A549 treated with DMSO at 1 μM for 4 hours (cell line): ENCODE results near the gene ERBB3. TPM values are rescaled to one million over a fixed set of nuclear protein-coding genes. Genes with fewer than 3 reads are reported as not detected.

Experiments used
- total RNA-seq: library from RNA; stranded (reverse); fragments of 200-300 nt; extraction: Qiagen RNA extraction; gene quantifications from 5 replicates; pipeline ENCODE4 v1.2.3, GENCODE V29; 2022; ENCODE audit warnings: low read depth

ERBB3 gene
- 1.2 to 1.8 TPM (median 1.3 TPM) in 5 replicates for total RNA-seq

DNA sequence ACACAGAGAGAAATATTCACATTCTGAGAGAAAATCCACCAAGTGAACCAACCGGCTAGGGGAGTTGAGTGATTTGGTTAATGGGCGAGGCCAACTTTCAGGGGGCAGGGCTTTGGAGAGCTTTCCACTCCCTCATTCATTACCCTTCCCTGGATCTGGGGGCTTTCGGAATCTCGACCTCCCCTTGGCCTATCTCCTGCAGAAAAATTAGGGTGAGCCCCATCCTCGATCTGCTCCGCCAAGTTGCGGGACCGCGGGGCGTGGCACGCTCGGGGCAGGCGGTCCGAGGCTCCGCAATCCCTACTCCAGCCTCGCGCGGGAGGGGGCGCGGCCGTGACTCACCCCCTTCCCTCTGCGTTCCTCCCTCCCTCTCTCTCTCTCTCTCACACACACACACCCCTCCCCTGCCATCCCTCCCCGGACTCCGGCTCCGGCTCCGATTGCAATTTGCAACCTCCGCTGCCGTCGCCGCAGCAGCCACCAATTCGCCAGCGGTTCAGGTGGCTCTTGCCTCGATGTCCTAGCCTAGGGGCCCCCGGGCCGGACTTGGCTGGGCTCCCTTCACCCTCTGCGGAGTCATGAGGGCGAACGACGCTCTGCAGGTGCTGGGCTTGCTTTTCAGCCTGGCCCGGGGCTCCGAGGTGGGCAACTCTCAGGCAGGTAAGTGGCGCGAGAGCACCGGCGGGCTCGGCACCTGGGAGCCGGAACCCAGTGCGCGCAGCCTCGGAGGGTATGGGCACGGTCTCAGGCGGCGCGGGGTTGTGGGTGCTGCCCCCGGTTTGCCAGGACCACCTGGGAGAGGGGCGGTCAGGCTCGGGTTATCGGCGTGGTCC lies at the start of gene ERBB3:
Gene ERBB3 (plus strand): TSS at position 443 of the 833 bp plus-strand sequence. CDS start 136 bp downstream, at position 579.

DNA sequence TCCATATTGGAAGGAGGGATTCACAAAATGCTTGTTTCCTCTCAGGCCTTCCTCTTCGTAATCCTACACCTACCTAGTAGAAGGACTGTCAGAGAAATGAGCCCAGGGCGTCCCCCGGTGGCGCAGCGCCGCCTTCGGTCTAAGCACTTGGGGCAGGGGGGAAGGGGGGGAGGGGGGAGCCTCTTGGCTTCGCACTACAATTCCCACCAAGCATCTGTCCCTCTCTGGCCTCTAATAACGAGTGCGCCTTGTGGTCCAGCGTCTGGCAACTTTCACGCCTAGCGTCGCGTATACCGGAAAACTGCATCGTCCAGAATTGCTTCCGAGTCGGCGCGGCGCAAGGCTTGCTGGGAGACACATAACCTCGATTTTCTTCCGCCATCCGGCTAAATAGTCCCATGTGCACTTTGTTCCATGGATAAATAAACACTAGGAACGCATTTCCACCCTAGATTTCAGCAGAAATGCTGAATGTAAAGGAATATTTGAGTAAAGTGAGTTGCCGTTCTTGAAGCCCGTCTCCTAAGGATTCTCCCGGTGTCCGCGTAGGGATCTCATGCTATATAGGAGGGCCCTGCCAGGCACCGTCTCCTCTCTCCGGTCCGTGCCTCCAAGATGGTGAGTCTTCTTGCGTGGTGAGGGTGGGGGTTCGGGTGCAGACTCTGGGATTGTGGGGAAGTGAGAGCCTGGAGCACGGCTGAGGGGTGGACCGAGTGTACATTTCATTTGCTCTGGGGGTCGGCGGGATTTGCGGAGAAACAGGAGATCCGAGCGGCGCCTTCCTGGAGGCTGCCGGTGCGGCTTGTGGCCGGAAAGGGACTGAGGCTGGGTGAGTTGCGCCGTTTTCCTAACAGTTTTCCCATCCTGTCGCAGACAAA lies 38.2 kb upstream of the ERBB3 start, which contains the start of gene RPS26:
Gene RPS26 (plus strand): TSS at position 367 of the 878 bp plus-strand sequence. CDS start 249 bp downstream, at position 616.

DNA sequence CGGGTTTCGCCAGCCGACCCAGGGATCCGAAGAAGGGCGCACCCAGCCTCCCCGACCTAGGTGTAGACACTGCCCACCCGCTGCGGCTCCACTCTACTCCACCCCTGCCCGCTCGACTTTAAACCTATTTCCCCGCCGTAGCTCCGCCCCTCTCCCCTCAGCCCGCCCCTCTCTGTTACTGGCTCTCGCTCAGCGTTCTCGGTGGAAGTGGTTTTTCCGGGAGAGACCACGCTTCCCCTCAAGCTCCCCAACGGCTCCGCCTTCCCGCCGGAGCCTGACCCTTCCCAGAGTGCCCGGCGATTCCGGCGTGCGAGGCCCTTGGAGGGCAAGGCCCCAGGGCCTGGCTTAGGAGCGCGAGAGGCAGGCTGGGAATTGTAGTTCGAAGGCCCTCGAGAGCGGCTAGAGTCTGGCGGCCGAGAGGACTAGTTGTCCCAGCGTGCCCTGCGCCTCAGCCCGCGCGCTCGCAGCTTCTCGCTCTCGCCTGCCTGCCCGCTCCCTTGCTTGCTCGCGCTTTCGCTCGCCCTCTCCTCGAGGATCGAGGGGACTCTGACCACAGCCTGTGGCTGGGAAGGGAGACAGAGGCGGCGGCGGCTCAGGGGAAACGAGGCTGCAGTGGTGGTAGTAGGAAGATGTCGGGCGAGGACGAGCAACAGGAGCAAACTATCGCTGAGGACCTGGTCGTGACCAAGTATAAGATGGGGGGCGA lies 24.3 kb downstream of the ERBB3 start, which contains the start of gene PA2G4:
Gene PA2G4 (plus strand): TSS at position 451 of the 706 bp plus-strand sequence. CDS start 179 bp downstream, at position 630.

GRCh38 chr12:56116267-56117081 lies 36.5 kb downstream of the ERBB3 start, which contains the start of gene RPL41:
TSS of gene RPL41 (plus strand) at chr12:56116633.

DNA sequence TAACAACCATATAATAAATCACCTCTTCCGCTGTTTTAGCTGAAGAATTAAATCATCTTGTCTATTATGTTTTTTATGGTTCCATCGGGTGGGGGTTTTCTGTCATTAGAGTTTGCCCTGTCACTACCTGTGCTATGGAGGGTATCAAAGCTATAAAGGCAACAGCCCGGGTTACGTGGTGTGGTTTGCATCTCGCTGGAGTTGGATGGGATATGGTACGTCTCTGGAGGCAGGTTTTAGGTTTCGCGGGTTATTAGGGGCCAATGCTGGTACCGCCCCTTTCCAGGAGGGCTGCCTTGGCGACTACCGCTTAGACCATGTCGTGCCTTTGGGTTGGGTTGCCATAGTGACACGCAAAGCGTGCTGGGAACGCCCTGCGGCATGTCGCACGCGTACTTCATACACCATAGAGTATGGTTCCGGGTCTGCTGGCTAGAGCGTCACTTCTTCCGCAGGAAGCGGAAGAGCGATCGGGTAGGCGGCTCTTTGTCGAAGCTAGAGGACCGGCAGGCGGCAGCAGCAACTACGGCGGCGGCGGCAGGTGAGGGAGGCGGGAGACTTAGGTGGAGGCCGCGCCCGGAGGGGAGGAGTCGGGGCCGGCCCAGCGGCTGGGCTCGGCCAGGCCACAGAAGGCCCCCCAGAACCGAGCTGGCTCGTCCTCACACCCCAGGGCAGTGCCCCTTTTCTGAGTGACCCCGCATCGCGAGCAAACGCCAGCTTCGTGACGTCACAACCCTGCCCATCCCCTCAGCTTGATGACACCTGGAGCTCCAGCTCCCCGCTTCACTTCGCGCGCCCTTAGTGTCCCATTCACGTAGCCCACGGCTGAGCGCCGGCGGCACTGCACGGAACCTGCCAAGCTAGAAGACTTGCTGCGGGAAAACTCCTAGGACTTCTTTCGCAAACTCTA lies 38.1 kb downstream of the ERBB3 start, which contains the start of gene ZC3H10:
Gene ZC3H10 (plus strand): TSS at position 489 of the 910 bp plus-strand sequence. CDS start 2,297 bp downstream, outside the sequence.

DNA sequence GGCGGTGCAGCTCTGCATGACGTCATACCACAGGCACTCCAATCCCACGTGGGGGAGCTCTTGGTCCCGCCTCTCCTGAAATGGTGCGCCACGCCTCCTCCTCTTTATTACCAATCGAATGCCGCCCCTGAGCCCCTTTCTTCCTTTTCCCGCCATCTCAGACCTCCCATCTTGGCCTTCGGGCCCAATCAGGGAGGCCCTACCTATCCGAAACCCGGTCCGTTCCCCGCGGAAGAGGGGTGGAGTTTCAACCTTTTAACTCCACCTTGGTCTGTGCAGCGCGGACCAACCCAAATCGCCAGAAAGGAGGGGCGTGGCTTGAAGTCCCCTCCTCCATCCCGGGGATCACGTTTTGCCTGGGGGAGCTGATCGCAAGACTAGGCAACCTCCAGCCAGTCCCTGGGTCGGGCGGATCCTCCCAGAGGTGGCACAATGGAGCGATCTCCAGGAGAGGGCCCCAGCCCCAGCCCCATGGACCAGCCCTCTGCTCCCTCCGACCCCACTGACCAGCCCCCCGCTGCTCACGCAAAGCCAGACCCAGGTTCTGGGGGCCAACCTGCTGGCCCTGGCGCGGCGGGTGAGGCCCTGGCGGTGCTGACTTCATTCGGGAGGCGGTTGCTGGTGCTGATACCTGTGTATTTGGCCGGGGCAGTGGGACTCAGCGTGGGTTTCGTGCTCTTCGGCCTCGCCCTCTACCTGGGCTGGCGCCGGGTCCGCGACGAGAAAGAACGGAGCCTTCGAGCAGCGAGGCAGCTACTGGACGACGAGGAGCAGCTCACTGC lies 48.1 kb downstream of the ERBB3 start, which contains the start of gene ESYT1:
Gene ESYT1 (plus strand): TSS at position 380 of the 782 bp plus-strand sequence. CDS start 53 bp downstream, at position 433.

DNA sequence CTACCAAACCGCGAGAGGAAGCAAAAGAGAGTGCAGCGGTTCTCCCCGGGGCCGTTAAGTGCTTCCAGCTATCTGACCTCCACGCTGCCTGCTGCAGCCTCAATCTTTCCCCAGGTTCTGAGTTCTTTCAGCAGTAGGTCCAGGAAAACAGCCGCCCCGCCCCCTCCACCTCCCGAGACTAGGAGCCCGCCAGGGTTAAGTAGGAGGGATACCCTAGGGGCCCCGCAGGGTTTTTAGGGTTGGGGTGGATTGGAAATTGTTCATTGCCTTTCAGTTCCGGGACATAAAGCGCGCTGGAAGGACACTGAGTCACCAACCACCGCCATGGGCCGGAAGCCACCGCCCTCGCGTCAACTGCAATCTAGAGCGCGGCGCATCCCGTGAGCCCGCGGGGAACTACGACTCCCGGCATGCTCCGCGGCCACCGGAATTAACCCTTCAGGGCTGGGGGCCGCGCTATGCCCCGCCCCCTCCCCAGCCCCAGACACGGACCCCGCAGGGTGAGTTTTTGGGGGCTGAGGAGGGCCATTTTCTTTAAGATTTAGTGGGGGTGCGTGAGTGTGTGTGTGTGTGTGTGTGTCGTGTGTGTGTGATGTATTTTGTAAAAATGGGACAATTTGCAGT lies 72.3 kb downstream of the ERBB3 start, which contains the start of gene MYL6B:
Gene MYL6B (plus strand): TSS at position 456 of the 624 bp plus-strand sequence. CDS start 1,332 bp downstream, outside the sequence.

Other genes with a start within 250 kb of the ERBB3 start
- gene MMP19, start 237.2 kb upstream of the ERBB3 start, total RNA-seq = 0.06 to 0.24 TPM (median 0.13 TPM) in 5 replicates
- gene PYM1, start 152.3 kb upstream of the ERBB3 start, total RNA-seq = 34.7 to 42.9 TPM (median 36.3 TPM) in 5 replicates
- 13.7 to 22.6 TPM (median 17.9 TPM) in 5 replicates for gene DGKA, start 149.0 kb upstream of the ERBB3 start, total RNA-seq
- gene PMEL, start 114.1 kb upstream of the ERBB3 start, total RNA-seq = 0.62 to 1.9 TPM (median 1.0 TPM) in 5 replicates
- 53.4 to 60.4 TPM (median 57.2 TPM) in 5 replicates for gene CDK2, start 113.3 kb upstream of the ERBB3 start, total RNA-seq
- gene RAB5B, start 106.1 kb upstream of the ERBB3 start, total RNA-seq = 27.6 to 39.2 TPM (median 37.6 TPM) in 5 replicates
- gene SUOX, start 82.9 kb upstream of the ERBB3 start, total RNA-seq = 7.8 to 10.5 TPM (median 9.3 TPM) in 5 replicates
- 2.5 to 3.0 TPM (median 2.8 TPM) in 5 replicates for gene IKZF4, start 59.1 kb upstream of the ERBB3 start, total RNA-seq
- gene RPS26, start 38.2 kb upstream of the ERBB3 start, total RNA-seq = 597 to 774 TPM (median 733 TPM) in 5 replicates
- 305 to 343 TPM (median 320 TPM) in 5 replicates for gene PA2G4, start 24.4 kb downstream of the ERBB3 start, total RNA-seq
- 5,029 to 5,699 TPM (median 5,618 TPM) in 5 replicates for gene RPL41, start 36.5 kb downstream of the ERBB3 start, total RNA-seq
- gene ZC3H10, start 38.1 kb downstream of the ERBB3 start, total RNA-seq = 2.4 to 3.5 TPM (median 2.9 TPM) in 5 replicates
- 66.7 to 76.5 TPM (median 73.7 TPM) in 5 replicates for gene ESYT1, start 48.1 kb downstream of the ERBB3 start, total RNA-seq
- 75.2 to 83.1 TPM (median 78.1 TPM) in 5 replicates for gene MYL6B, start 72.4 kb downstream of the ERBB3 start, total RNA-seq
- gene MYL6, start 78.2 kb downstream of the ERBB3 start, total RNA-seq = 1,968 to 3,082 TPM (median 2,070 TPM) in 5 replicates
- 31.4 to 42.9 TPM (median 38.9 TPM) in 5 replicates for gene SMARCC2, start 109.3 kb downstream of the ERBB3 start, total RNA-seq
- 22.1 to 26.5 TPM (median 25.7 TPM) in 5 replicates for gene RNF41, start 141.8 kb downstream of the ERBB3 start, total RNA-seq
- gene NABP2, start 144.2 kb downstream of the ERBB3 start, total RNA-seq = 61.7 to 64.4 TPM (median 62.6 TPM) in 5 replicates
- gene SLC39A5, start 149.9 kb downstream of the ERBB3 start, total RNA-seq = 0.14 TPM in 1 of 5 replicates, not detected in the others
- gene ANKRD52, start 178.2 kb downstream of the ERBB3 start, total RNA-seq = 41.6 to 52.3 TPM (median 47.6 TPM) in 5 replicates
- gene COQ10A, start 186.8 kb downstream of the ERBB3 start, total RNA-seq = 18.9 to 20.5 TPM (median 19.7 TPM) in 5 replicates
- gene CS, start 220.2 kb downstream of the ERBB3 start, total RNA-seq = 157 to 191 TPM (median 164 TPM) in 5 replicates
- gene CNPY2, start 235.8 kb downstream of the ERBB3 start, total RNA-seq = 115 to 154 TPM (median 150 TPM) in 5 replicates